Naive thymus-derived CD4-positive, alpha-beta T cell (primary cell): ENCODE measurements around the gene MGAT5B. TPM values are rescaled to one million over a fixed set of nuclear protein-coding genes. Genes with fewer than 3 reads are reported as not detected.

ENCODE experiments used
- ATAC-seq: fragments of 150-1000 bp; cut with Tn5 transposase; 2 replicates; pipeline ENCODE4 v1.10.0; 2021; ENCODE audit warnings: mild to moderate bottlenecking, moderate library complexity
- CTCF ChIA-PET: fragments of 350-600 bp; sonication (Branson Sonifier 250); formaldehyde crosslinking; loops from one replicate; lab custom pipeline; 2021; ENCODE audit warnings: antibody characterized with exemption; lab: Charles Lee
- POLR2A ChIA-PET: fragments of 350-600 bp; sonication (Branson Sonifier 250); formaldehyde crosslinking; loops from one replicate; lab custom pipeline; 2021; ENCODE audit warnings: antibody characterized with exemption, inconsistent platforms; lab: Charles Lee
- DNase-seq, 9 donors: peaks; one replicate each; pipeline versions ENCODE4 v3.0.0 to v3.0.0-alpha.2; 2020 to 2022; ENCODE audit warnings: mixed read lengths in 1 of 9
- H3K27ac ChIP-seq: one replicate; pipeline ENCODE4 v1.7.0; 2013; ENCODE audit warnings: mild to moderate bottlenecking, low read depth, low read length, moderate library complexity
- H3K27me3 ChIP-seq, 2 donors: one replicate each; pipeline ENCODE4 v1.7.0; 2013; ENCODE audit warnings: low read length in 2 of 2, mild to moderate bottlenecking in 2 of 2, moderate library complexity in 2 of 2; ENCODE audit not compliant: control insufficient read depth in 2 of 2, insufficient read depth in 2 of 2
- H3K36me3 ChIP-seq, 3 experiments: 1 replicate in 2 of 3; 2 replicates in 1 of 3; pipeline ENCODE4 v1.7.0; 2013; ENCODE audit warnings: low read length in 3 of 3, mild to moderate bottlenecking in 3 of 3, moderate library complexity in 1 of 3; ENCODE audit not compliant: insufficient read depth in 3 of 3, control insufficient read depth in 2 of 3
- H3K4me1 ChIP-seq, 2 donors: one replicate each; pipeline ENCODE4 v1.7.0; 2013; ENCODE audit warnings: low read length in 2 of 2, mild to moderate bottlenecking in 2 of 2, moderate library complexity in 1 of 2; ENCODE audit not compliant: control insufficient read depth in 2 of 2, insufficient read depth in 2 of 2
- H3K4me3 ChIP-seq: 2 replicates; pipeline ENCODE4 v1.7.0; 2013; ENCODE audit warnings: mild to moderate bottlenecking, low read length
- H3K9me3 ChIP-seq, 3 experiments: 1 replicate in 2 of 3; 2 replicates in 1 of 3; pipeline ENCODE4 v1.7.0; 2013; ENCODE audit warnings: low read length in 3 of 3; ENCODE audit not compliant: control insufficient read depth in 2 of 3
- H3K27ac Mint-ChIP-seq, 9 donors: one replicate each; pipeline ENCODE4 v1.8.0; 2020 to 2022; ENCODE audit warnings: mixed read lengths in 9 of 9, mild to moderate bottlenecking in 8 of 9, moderate library complexity in 5 of 9, inconsistent platforms in 2 of 9
- H3K27me3 Mint-ChIP-seq, 5 donors: one replicate each; pipeline ENCODE4 v1.8.0; 2021 to 2022; ENCODE audit warnings: mixed read lengths in 5 of 5, mild to moderate bottlenecking in 1 of 5
- H3K36me3 Mint-ChIP-seq, 5 donors: one replicate each; pipeline ENCODE4 v1.8.0; 2020 to 2022; ENCODE audit warnings: mixed read lengths in 5 of 5, mild to moderate bottlenecking in 3 of 5, inconsistent platforms in 1 of 5
- H3K4me1 Mint-ChIP-seq, 7 donors: one replicate each; pipeline ENCODE4 v1.8.0; 2020 to 2022; ENCODE audit warnings: mixed read lengths in 7 of 7, mild to moderate bottlenecking in 3 of 7, inconsistent platforms in 1 of 7
- H3K4me3 Mint-ChIP-seq, 10 donors: one replicate each; pipeline ENCODE4 v1.8.0; 2020 to 2022; ENCODE audit warnings: mild to moderate bottlenecking in 10 of 10, mixed read lengths in 10 of 10, moderate library complexity in 6 of 10, inconsistent platforms in 2 of 10
- H3K9me3 Mint-ChIP-seq, 11 donors: one replicate each; pipeline ENCODE4 v1.8.0; 2020 to 2022; ENCODE audit warnings: mixed read lengths in 11 of 11, mild to moderate bottlenecking in 4 of 11, inconsistent platforms in 1 of 11, moderate library complexity in 1 of 11
- intact Hi-C, 2 donors: fragments of 100-400 bp; cut with micrococcal nuclease; formaldehyde crosslinking; loops; one replicate each; pipeline ENCODE4 v1.15.1; 2023
- polyA plus RNA-seq, 2 donors: library from polyadenylated mRNA; unstranded; fragments of 300-500 nt; fragmentation: Illumina TruSeq; gene quantifications; one replicate each; pipeline ENCODE4 v1.2.3, GENCODE V29; 2021
- total RNA-seq, 6 experiments: library from RNA in 5 of 6; stranded (reverse) in 5 of 6; gene quantifications; 1 replicate in 5 of 6; 2 replicates in 1 of 6; pipeline ENCODE4 v1.2.3 and lab custom pipeline; 2021 to 2026

MGAT5B gene
- total and polyA plus RNA-seq, 7 experiments from 2014 or later, result 0.12 to 3.7 (median 1.5) TPM; not detected in 1

DNA sequence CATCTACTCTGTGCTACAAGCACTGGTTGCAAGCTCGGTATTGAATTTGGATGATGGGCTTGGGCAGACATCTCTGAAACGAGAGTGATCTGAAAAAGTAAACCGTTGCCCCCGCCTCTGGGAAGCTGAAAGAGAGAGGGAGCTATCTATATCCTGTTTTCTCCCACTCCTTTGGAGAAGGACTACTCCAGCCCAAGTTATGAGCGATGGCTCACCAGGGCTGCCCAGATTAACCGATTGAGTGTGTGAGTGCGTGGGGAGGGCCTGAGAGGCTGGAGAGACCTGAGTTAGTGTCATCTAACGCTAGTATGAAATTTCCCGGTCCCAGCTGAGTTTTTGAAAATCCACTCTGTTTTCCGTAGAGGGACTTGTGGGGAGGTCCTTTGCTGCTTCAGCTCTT, 11.5 kb downstream of the MGAT5B start:
- no peak for ATAC-seq
- POLR2A ChIA-PET, result no interaction called here
- intact Hi-C loops, result no loop called here
- Mint-ChIP-seq H3K4me3 (no peak overlapping the region), H3K36me3 (peaks cover 0 to 10% (median 8%) of the 10 kb centered on the region in 5 donors), H3K9me3 (peaks cover 0 to 7% (median 5%) of the 10 kb centered on the region in 11 donors), H3K4me1 (no peaks in the 10 kb centered on the region), H3K27ac (no peak overlapping the region), H3K27me3 (peaks cover 0 to 8% (median 0%) of the 10 kb centered on the region in 5 donors)
- CTCF ChIA-PET, result interaction anchor here (0.6 to 1.5 kb wide), 2 partner anchors 12 to 36 kb away, joined by 4 read pairs; partner anchors contain the start of gene MGAT5B
- Histone ChIP-seq H3K4me1 (no peaks in the 10 kb centered on the region), H3K36me3 (no peaks in the 10 kb centered on the region), H3K9me3 (no peaks in the 10 kb centered on the region), H3K27ac (no peak overlapping the region), H3K27me3 (no peaks in the 10 kb centered on the region), H3K4me3 (no peak overlapping the region)
- DNase-seq, result no peak

DNA sequence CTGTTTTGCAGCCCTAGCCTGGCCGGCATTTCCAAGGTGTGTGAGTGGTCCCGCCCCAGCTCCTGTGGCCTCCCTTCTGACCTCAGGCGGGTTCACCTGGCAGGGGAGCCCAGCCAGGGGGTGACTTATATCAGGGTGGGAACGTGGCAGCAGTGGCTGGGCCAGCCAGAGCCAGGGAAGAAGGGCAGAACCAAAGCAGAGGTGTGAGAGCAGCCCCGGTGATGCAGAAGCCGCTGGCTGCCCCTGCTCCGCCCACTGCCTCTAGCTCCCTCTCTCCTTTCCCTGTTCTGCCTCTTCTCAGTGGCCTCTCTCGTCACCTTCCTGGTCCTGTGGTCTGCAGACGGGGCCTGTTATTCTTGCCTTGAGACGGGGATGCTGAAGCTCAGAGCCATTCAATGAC, 12.1 kb downstream of the MGAT5B start:
- CTCF ChIA-PET, result interaction anchor here (0.6 to 1.5 kb wide), 2 partner anchors 12 to 37 kb away, joined by 4 read pairs; partner anchors contain the start of gene MGAT5B
- peaks cover 0 to 5% (median 3%) of the 10 kb centered on the region in 11 donors for H3K9me3 Mint-ChIP-seq
- peaks cover 0 to 8% (median 0%) of the 10 kb centered on the region in 5 donors for H3K27me3 Mint-ChIP-seq
- intact Hi-C loops, result no loop called here
- H3K27ac Mint-ChIP-seq, result no peak overlapping the region
- POLR2A ChIA-PET, result interaction anchor here (0.6 kb wide), 1 partner anchor 167 kb away, joined by 3 read pairs; no protein-coding TSS in a partner anchor
- DNase-seq (no peak), ATAC-seq (no peak)
- no peak overlapping the region for H3K27ac ChIP-seq
- no peaks in the 10 kb centered on the region for H3K27me3 ChIP-seq
- H3K4me3 ChIP-seq, result no peak overlapping the region
- no peaks in the 10 kb centered on the region for H3K4me1 Mint-ChIP-seq
- H3K36me3 ChIP-seq, result no peaks in the 10 kb centered on the region
- no peak overlapping the region for H3K4me3 Mint-ChIP-seq
- H3K36me3 Mint-ChIP-seq, result peaks cover 0 to 6% (median 5%) of the 10 kb centered on the region in 5 donors
- no peaks in the 10 kb centered on the region for H3K9me3 ChIP-seq
- no peaks in the 10 kb centered on the region for H3K4me1 ChIP-seq

DNA sequence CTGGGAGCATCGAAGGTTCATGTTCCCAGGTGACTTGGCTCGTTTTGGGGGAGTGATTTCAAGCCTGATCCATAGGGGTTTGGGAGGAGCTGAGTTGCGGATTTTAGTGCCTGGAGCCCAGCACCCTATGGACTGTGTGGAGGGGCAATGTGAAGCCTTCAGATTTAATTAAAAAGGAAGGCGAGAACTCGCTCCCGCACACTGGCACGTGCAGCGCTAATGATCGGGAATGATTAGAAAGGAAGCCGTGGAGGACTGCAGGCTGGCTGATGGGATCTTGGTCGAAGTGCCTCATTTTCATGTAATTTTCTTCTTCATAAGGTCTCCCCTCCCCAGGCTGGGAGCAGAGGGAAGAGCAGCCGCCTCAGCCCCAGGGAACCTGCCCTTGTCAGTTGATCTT, 12.8 kb downstream of the MGAT5B start:
- no peak overlapping the region for H3K27ac ChIP-seq
- Mint-ChIP-seq H3K36me3 (no peaks in the 10 kb centered on the region), H3K4me1 (no peaks in the 10 kb centered on the region), H3K9me3 (peaks cover 0 to 1% (median 0%) of the 10 kb centered on the region in 11 donors), H3K4me3 (no peak overlapping the region), H3K27ac (no peak overlapping the region), H3K27me3 (peaks cover 0 to 8% (median 0%) of the 10 kb centered on the region in 5 donors)
- ATAC-seq (no peak), DNase-seq (no peak)
- no peak overlapping the region for H3K4me3 ChIP-seq
- no peaks in the 10 kb centered on the region for H3K36me3 ChIP-seq
- CTCF ChIA-PET, result no interaction called here
- no peaks in the 10 kb centered on the region for H3K9me3 ChIP-seq
- intact Hi-C loops, result no loop called here
- H3K4me1 ChIP-seq, result no peaks in the 10 kb centered on the region
- no peaks in the 10 kb centered on the region for H3K27me3 ChIP-seq
- POLR2A ChIA-PET, result no interaction called here

DNA sequence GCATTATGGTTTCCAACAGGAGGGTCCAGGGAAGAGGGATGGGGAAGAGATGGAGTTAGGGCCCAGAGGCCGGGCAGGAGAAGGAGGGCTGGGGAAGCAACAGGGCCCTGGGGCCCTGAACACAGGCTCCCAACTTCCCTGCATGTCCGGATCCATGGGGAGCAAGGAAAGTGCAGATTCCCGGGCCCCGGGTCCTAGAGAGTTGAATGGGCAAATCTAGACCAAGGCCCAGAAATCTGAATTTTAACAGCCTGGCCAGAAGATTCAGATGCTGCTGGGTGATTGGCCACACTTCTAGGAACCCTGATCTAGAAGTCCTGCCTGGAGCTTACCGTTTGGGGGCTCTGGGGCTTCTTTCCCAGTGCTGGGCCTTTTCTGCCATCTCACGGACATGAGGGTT, 13.2 kb downstream of the MGAT5B start:
- ATAC-seq (no peak), DNase-seq (no peak)
- CTCF ChIA-PET, result no interaction called here
- no peaks in the 10 kb centered on the region for H3K27me3 ChIP-seq
- H3K4me3 ChIP-seq, result no peak overlapping the region
- no peaks in the 10 kb centered on the region for H3K4me1 Mint-ChIP-seq
- intact Hi-C loops, result no loop called here
- POLR2A ChIA-PET, result no interaction called here
- H3K36me3 Mint-ChIP-seq, result no peaks in the 10 kb centered on the region
- H3K9me3 ChIP-seq, result no peaks in the 10 kb centered on the region
- H3K27ac Mint-ChIP-seq, result no peak overlapping the region
- H3K4me3 Mint-ChIP-seq, result no peak overlapping the region
- H3K36me3 ChIP-seq, result no peaks in the 10 kb centered on the region
- H3K27ac ChIP-seq, result no peak overlapping the region
- H3K4me1 ChIP-seq, result no peaks in the 10 kb centered on the region
- no peaks in the 10 kb centered on the region for H3K9me3 Mint-ChIP-seq
- H3K27me3 Mint-ChIP-seq, result peaks cover 0 to 8% (median 0%) of the 10 kb centered on the region in 5 donors

DNA sequence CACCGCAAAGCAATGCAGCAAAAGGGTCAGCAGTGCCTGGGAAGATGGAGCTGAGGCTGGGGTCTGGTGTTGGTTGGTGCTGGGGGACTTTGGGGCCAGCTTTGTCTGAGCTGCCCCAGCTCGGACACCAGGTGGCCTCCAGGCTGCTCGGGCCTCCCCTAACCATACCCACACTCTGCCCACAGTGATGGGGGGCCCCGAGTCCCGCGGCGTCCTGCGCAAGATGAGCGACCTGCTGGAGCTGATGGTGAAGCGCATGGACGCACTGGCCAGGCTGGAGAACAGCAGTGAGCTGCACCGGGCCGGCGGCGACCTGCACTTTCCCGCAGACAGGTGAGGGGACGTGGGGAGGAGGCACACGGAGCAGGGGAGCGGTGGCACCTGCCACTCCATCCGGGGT, 13.8 kb downstream of the MGAT5B start:
- no peaks in the 10 kb centered on the region for H3K9me3 ChIP-seq
- H3K4me1 Mint-ChIP-seq, result no peaks in the 10 kb centered on the region
- H3K36me3 Mint-ChIP-seq, result no peaks in the 10 kb centered on the region
- DNase-seq, result no peak
- peaks cover 0 to 8% (median 0%) of the 10 kb centered on the region in 5 donors for H3K27me3 Mint-ChIP-seq
- no peaks in the 10 kb centered on the region for H3K36me3 ChIP-seq
- POLR2A ChIA-PET, result no interaction called here
- H3K4me1 ChIP-seq, result no peaks in the 10 kb centered on the region
- H3K27ac Mint-ChIP-seq, result peak overlapping the region in 1 of 9 donors; percentile 10
- H3K9me3 Mint-ChIP-seq, result no peaks in the 10 kb centered on the region
- H3K4me3 Mint-ChIP-seq, result no peak overlapping the region
- H3K27ac ChIP-seq, result no peak overlapping the region
- CTCF ChIA-PET, result no interaction called here
- intact Hi-C loops, result no loop called here
- H3K27me3 ChIP-seq, result no peaks in the 10 kb centered on the region
- no peak for ATAC-seq
- H3K4me3 ChIP-seq, result no peak overlapping the region

DNA sequence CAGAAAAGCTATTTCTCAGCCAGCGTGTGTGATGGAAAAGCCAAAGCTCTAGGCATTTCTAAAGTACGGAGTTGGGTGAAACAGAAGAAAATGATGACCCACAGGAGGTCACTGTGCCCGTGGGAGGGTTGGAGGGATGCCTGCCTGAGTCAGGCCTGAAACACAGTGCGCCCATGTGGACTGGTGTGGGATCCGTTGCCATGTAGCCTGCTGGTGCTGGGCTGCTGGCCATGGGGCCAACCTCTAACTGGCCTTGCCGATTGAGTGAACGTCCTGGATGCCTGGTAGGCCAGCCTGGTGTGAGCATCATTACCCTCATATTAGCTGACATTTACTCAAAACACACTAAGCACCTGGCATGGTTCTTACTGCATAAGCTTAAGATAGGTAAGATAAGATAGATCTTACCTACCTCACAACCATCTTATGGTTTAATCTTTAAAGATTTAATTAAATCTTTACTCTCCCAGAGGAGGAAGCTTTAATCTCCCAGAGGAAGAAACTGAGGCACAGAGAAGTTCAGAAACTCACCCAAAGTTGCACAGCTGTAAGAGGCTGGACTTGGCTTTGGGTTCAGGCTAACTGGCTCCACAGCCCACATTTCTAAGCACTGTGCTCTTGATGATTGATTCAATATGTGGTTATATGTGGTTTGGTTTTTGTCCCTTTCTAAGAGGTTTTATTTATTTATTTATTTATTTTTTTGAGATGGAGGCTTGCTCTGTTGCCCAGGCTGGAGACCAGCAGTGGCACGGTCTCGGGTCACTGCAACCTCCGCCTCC, 15.7 kb downstream of the MGAT5B start:
- no peak for DNase-seq
- CTCF ChIA-PET, result no interaction called here
- intact Hi-C loops, result no loop called here
- Mint-ChIP-seq H3K4me3 (no peak overlapping the region), H3K27me3 (peaks cover 0 to 6% (median 0%) of the 10 kb centered on the region in 5 donors), H3K27ac (no peak overlapping the region), H3K4me1 (no peaks in the 10 kb centered on the region), H3K9me3 (no peaks in the 10 kb centered on the region), H3K36me3 (no peaks in the 10 kb centered on the region)
- POLR2A ChIA-PET, result interaction anchor here (0.7 kb wide), 1 partner anchor 67 kb away, joined by 3 read pairs; no protein-coding TSS in a partner anchor
- H3K36me3 ChIP-seq, result no peaks in the 10 kb centered on the region
- H3K9me3 ChIP-seq, result no peaks in the 10 kb centered on the region
- no peak for ATAC-seq
- no peaks in the 10 kb centered on the region for H3K4me1 ChIP-seq
- no peak overlapping the region for H3K4me3 ChIP-seq
- H3K27ac ChIP-seq, result no peak overlapping the region
- no peaks in the 10 kb centered on the region for H3K27me3 ChIP-seq
